HG03097 (cell line): Measurements from ENCODE around the gene GNA12.
"Not testable (repeated sequence)": the region's sequence is repeated elsewhere in the genome, so short reads cannot be mapped to it uniquely, and the experiment has no call there.

Experiments used
- ATAC-seq: cut with Tn5 transposase; IDR thresholded peaks from one replicate; pipeline ENCODE4 v1.9.1; 2021; ENCODE audit not compliant: unreplicated experiment, low FRiP score

The GNA12 gene

GRCh38 chr7:2734084-2734686, 109.9 kb downstream of the GNA12 start:
- ATAC-seq: no peak

DNA sequence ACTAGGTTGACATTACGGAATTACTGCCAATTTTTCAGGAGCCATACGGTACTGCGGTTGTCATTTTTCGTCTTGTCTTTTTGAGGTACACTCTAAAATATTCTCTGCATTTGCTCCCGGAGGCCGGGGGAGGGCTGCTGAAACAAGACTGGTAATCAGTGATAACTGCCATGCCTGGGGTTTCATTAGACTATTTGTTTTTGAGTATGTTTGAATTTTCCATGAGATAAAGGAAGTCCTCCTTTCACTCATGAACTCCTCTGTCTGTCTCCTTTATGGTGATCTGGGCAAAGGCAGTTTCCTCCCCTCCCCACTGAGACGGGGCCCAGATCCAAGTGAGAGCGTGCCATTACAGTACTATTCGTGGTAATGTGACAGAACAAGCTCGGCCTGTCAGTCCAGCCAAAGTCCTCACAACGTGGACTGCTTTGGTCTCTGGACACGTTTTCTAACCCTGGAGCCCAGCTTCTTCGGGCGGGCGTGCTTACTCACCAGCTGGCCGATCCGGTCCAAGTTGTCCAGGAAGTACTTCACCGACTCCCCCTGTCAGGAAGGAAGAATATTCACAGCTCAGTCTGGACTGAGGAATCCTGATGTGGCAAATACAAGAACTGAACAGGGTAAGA, 111.0 kb downstream of the GNA12 start:
- no peak for ATAC-seq

DNA sequence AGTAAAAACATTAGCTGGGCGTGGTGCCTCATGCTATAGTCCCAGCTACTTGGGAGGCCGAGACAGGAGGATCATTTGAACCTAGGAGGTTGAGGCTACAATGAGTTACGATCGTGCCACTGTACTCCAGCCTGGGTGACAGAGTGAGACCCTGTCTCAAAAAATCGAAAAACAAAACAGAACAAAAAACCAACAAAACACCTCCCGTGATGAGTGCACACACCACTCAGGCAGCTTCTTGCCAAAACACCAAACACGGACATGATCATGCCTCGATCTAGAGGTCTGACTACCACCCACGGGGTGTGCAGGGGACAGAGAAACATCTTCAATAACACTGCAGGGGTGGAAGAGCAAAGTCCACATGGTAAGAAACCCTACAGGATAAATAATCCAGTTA, 111.7 kb downstream of the GNA12 start:
- no peak for ATAC-seq

DNA sequence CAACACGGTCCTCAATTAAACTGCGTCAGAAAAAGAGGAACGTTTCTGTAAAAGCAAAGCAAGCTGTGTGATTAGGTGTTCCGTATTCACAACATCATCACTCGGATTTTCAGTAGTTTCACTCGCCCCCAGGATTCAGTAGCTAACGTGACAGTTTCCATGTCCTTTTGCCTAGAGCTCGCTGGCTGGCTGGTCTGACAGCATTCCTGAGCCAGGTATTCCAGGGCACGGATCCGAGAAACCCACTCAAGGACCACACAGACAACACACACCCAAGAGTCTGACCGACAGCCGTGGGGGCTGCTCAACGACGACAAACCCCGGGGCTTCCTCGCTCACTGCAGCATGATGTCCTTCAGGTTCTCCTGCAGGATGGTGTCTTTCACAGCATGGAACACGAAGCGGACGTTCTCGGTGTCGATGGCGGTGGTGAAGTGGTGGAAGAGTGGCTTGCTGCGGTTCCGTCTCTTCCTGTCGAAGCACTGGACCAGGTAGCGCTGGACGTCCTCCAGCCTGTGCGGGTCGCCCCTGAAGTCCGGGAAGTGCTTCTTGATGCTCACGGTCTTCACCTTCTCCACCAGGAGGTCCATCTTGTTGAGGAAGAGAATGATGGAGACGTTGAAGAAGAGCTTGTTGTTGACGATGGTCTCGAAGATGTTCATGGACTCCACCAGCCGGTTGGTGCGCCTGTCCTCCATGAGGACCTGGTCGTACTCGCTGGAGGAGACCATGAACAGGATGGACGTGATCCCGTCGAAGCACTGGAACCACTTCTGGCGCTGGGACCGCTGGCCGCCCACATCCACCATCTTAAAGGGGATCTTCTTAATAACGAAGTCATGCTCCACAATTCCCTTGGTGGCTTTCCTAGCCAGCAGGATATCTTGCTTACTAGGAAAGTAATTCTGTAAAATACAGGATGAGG, 113.0 kb downstream of the GNA12 start:
- no peak for ATAC-seq

- no peak for ATAC-seq
Observed at GRCh38 chr7:2729893-2730716, 114.0 kb downstream of the GNA12 start.

GRCh38 chr7:2729031-2729892, 114.8 kb downstream of the GNA12 start:
- no peak for ATAC-seq

GRCh38 chr7:2728316-2729030, 115.6 kb downstream of the GNA12 start:
- ATAC-seq: no peak

DNA sequence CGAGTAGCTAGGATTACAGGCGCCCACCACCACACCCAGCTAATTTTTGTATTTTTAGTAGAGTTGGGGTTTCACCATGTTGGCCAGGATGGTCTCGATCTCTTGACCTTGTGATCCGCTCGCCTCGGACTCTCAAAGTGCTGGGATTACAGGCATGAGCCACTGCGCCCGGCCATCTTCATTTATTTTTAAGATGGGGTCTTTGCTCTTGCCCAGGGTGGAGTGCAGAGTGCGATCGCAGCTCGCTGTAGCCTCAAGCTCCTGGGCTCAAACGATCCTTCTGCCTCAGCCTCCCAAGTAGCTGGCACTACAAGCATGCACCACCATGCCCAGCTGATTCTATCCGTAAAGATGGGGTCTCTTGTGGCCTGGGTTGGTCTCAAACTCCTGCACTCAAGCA, 116.9 kb downstream of the GNA12 start:
- ATAC-seq: not testable (repeated sequence)

DNA sequence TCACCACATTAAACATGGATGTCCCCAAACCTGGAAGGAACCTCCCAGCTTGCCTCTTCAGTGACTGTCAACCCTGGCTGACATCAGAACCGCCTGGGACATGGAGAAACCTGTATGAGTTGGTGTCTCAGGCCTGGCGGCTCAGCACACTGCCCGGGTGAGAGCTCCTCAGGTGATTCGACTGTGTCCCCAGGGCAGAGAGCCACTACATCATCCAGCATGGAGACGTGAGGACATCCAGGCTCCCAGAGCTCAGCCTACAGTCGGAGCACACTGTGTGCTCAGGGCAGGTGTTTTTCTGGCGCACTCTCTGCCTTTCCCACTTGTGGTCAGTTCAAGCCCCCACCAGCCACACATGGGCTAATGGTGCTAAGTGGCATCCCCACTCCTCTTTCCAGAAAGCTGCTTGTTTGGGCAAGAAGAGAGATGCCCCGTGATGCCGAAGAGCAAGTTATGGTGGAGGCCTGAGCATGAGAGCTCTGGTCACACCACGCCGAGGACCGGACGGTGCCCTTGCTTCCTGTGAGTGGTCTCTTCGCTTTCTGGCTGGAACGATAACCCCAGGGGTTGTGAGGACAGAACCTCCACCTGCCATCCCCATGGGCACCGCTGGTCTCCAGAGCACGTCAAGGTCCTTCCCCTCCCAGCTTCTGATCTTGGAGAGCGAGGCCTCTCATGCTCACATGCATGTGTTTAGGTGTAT, 117.6 kb downstream of the GNA12 start:
- no peak for ATAC-seq

- ATAC-seq: no peak
Observed at GRCh38 chr7:2725178-2726105, 118.7 kb downstream of the GNA12 start.

- ATAC-seq: no peak
Observed at GRCh38 chr7:2724453-2725177, 119.5 kb downstream of the GNA12 start.

- ATAC-seq: not testable (repeated sequence)
Observed at GRCh38 chr7:2724036-2724435, 120.1 kb downstream of the GNA12 start.

- ATAC-seq: no peak
Observed at GRCh38 chr7:2723138-2723850, 120.8 kb downstream of the GNA12 start.

- no peak for ATAC-seq
Observed at GRCh38 chr7:2722591-2722990, 121.5 kb downstream of the GNA12 start.

GRCh38 chr7:2721842-2722241, 122.3 kb downstream of the GNA12 start:
- no peak for ATAC-seq

DNA sequence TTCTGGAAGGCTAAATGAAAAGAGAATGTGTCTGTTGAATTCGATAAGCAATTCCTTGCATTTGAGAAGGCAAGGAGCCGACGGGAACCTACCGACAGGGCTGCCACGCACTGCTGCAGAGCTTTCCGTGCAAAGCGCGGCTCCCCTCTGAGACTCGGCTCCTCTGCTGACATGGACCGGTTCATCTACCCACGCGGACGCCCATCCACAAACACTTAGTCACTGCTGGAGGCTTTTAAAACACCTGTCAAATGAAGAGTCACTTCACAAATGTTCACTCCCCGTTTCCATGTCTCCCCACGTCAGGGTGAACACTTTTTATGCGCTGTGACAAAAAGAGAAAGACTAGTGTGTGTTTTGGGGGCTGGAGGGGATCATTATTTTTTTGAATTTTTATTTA, 124.1 kb downstream of the GNA12 start:
- ATAC-seq: no peak
